Smooth muscle cell of the brain vasculature (primary cell): ENCODE data around the gene PDE10A.
"Not testable (repeated sequence)": the region's sequence is repeated elsewhere in the genome, so short reads cannot be mapped to it uniquely, and the experiment has no call there.

ENCODE experiments used
- DNase-seq: peaks from one replicate; pipeline ENCODE4 v3.0.0-alpha.2; 2012; ENCODE audit warnings: low read depth, low spot score

Gene PDE10A

GRCh38 chr6:165624871-165625639 is 38.0 kb downstream of the PDE10A start:
- DNase-seq, result no peak

GRCh38 chr6:165621940-165622339 is 41.1 kb downstream of the PDE10A start:
- no peak for DNase-seq

GRCh38 chr6:165618891-165619290 is 44.1 kb downstream of the PDE10A start:
- DNase-seq, result not testable (repeated sequence)

GRCh38 chr6:165618241-165618640 is 44.8 kb downstream of the PDE10A start:
- DNase-seq, result no peak

- DNase-seq, result no peak
Measured at GRCh38 chr6:165617528-165617927, 45.5 kb downstream of the PDE10A start.

GRCh38 chr6:165616116-165616515 is 46.9 kb downstream of the PDE10A start:
- DNase-seq, result peak; percentile 54

- DNase-seq, result peak; percentile 49
Measured at GRCh38 chr6:165615636-165616035, 47.4 kb downstream of the PDE10A start.

GRCh38 chr6:165611294-165611693 is 51.7 kb downstream of the PDE10A start:
- no peak for DNase-seq

GRCh38 chr6:165608577-165608976 is 54.5 kb downstream of the PDE10A start:
- not testable (repeated sequence) for DNase-seq

GRCh38 chr6:165606740-165607008 is 56.4 kb downstream of the PDE10A start:
- DNase-seq, result no peak

- no peak for DNase-seq
Measured at GRCh38 chr6:165605901-165606739, 56.9 kb downstream of the PDE10A start.

GRCh38 chr6:165605182-165605875 is 57.7 kb downstream of the PDE10A start:
- no peak for DNase-seq

GRCh38 chr6:165602291-165602690 is 60.8 kb downstream of the PDE10A start:
- no peak for DNase-seq

GRCh38 chr6:165600606-165601005 is 62.4 kb downstream of the PDE10A start:
- no peak for DNase-seq

GRCh38 chr6:165599596-165600487 is 63.2 kb downstream of the PDE10A start:
- DNase-seq, result no peak

- no peak for DNase-seq
Measured at GRCh38 chr6:165599121-165599520, 63.9 kb downstream of the PDE10A start.

GRCh38 chr6:165597821-165598220 is 65.2 kb downstream of the PDE10A start:
- no peak for DNase-seq

- DNase-seq, result no peak
Measured at GRCh38 chr6:165594584-165595333, 68.3 kb downstream of the PDE10A start.

GRCh38 chr6:165592947-165593346 is 70.1 kb downstream of the PDE10A start:
- DNase-seq, result not testable (repeated sequence)

GRCh38 chr6:165588515-165588914 is 74.5 kb downstream of the PDE10A start:
- no peak for DNase-seq

- DNase-seq, result no peak
Measured at GRCh38 chr6:165587206-165587605, 75.8 kb downstream of the PDE10A start.
